ENCODE measurements around the gene TEX44. TPM values are rescaled to one million over a fixed set of nuclear protein-coding genes. Genes with fewer than 3 reads are reported as not detected.
"Not testable (repeated sequence)": the region's sequence is repeated elsewhere in the genome, so short reads cannot be mapped to it uniquely, and the experiment has no call there.

The TEX44 gene
- polyA plus RNA-seq, 1 experiment = not detected

GRCh38 chr2:231565887-231566594 lies 26.6 kb upstream of the TEX44 start:
- peaks cover 9% of the 10 kb centered on the region for H3K27me3 ChIP-seq (ENCODE audit: control insufficient read depth, insufficient read depth, low read length)
- ChIA-PET CTCF (interaction anchor here (0.5 to 7.5 kb wide), 4 partner anchors 34 to 196 kb away, joined by 4 to 149 read pairs (median 6); no protein-coding TSS in a partner anchor), POLR2A (no interaction called here)
- H3K27ac ChIP-seq (ENCODE audit: low read depth, low read length) = no peak overlapping the region
- no peaks in the 10 kb centered on the region for H3K9me3 ChIP-seq (ENCODE audit: control insufficient read depth, insufficient read depth, low read length)
- no peak for TF ChIP-seq CTCF (IDR thresholded peaks at IDR 0.05; ENCODE audit: low read depth, low read length)
- no peak for DNase-seq (ENCODE audit: low read depth, low spot score)
- H3K4me3 ChIP-seq (ENCODE audit: low read depth, low read length) = no peak overlapping the region

- ChIA-PET POLR2A (no interaction called here), CTCF (interaction anchor here (0.6 to 7.5 kb wide), 2 partner anchors 33 to 55 kb away, joined by 5 to 149 read pairs; no protein-coding TSS in a partner anchor)
- no peak overlapping the region for H3K4me3 ChIP-seq (ENCODE audit: low read depth, low read length)
- no peaks in the 10 kb centered on the region for H3K9me3 ChIP-seq (ENCODE audit: control insufficient read depth, insufficient read depth, low read length)
- H3K27ac ChIP-seq (ENCODE audit: low read depth, low read length) = no peak overlapping the region
- no peak for TF ChIP-seq CTCF (IDR thresholded peaks at IDR 0.05; ENCODE audit: low read depth, low read length)
- DNase-seq (ENCODE audit: low read depth, low spot score) = no peak
- peaks cover 12% of the 10 kb centered on the region for H3K27me3 ChIP-seq (ENCODE audit: control insufficient read depth, insufficient read depth, low read length)
Measured at GRCh38 chr2:231567159-231567558, 25.5 kb upstream of the TEX44 start.

- no peak overlapping the region for H3K27ac ChIP-seq (ENCODE audit: low read depth, low read length)
- DNase-seq (ENCODE audit: low read depth, low spot score) = no peak
- no peaks in the 10 kb centered on the region for H3K9me3 ChIP-seq (ENCODE audit: control insufficient read depth, insufficient read depth, low read length)
- H3K27me3 ChIP-seq (ENCODE audit: control insufficient read depth, insufficient read depth, low read length) = peaks cover 12% of the 10 kb centered on the region
- H3K4me3 ChIP-seq (ENCODE audit: low read depth, low read length) = no peak overlapping the region
- ChIA-PET POLR2A (no interaction called here), CTCF (no interaction called here)
- TF ChIP-seq CTCF (IDR thresholded peaks at IDR 0.05; ENCODE audit: low read depth, low read length) = no peak
Measured at GRCh38 chr2:231568098-231568784, 24.4 kb upstream of the TEX44 start.

GRCh38 chr2:231568785-231569435 lies 23.8 kb upstream of the TEX44 start:
- Histone ChIP-seq H3K27me3 (ENCODE audit: control insufficient read depth, insufficient read depth, low read length) (peaks cover 17% of the 10 kb centered on the region), H3K9me3 (ENCODE audit: control insufficient read depth, insufficient read depth, low read length) (no peaks in the 10 kb centered on the region), H3K27ac (ENCODE audit: low read depth, low read length) (no peak overlapping the region), H3K4me3 (ENCODE audit: low read depth, low read length) (no peak overlapping the region)
- DNase-seq (ENCODE audit: low read depth, low spot score) = no peak
- no peak for TF ChIP-seq CTCF (IDR thresholded peaks at IDR 0.05; ENCODE audit: low read depth, low read length)
- ChIA-PET CTCF (interaction anchor here (1.2 to 1.5 kb wide), 2 partner anchors 11 to 33 kb away, joined by 3 to 6 read pairs; no protein-coding TSS in a partner anchor), POLR2A (no interaction called here)

GRCh38 chr2:231570915-231571314 lies 21.7 kb upstream of the TEX44 start:
- DNase-seq (ENCODE audit: low read depth, low spot score); H3K4me3 ChIP-seq (ENCODE audit: low read depth, low read length); H3K9me3 ChIP-seq (ENCODE audit: control insufficient read depth, insufficient read depth, low read length); H3K27ac ChIP-seq (ENCODE audit: low read depth, low read length); POLR2A ChIA-PET: not testable (repeated sequence)
- CTCF ChIA-PET = interaction anchor here (1.2 to 1.9 kb wide), 3 partner anchors 7 to 53 kb away, joined by 4 to 8 read pairs (median 8); no protein-coding TSS in a partner anchor
- H3K27me3 ChIP-seq (ENCODE audit: control insufficient read depth, insufficient read depth, low read length) = peaks cover 20% of the 10 kb centered on the region
